Measurements from ENCODE around the gene RBM11.

RBM11 gene

GRCh38 chr21:14271053-14271452 lies 55.1 kb downstream of the RBM11 start:
- DNase-seq (ENCODE audit: low spot score), result no peak

GRCh38 chr21:14271641-14272040 lies 55.7 kb downstream of the RBM11 start:
- DNase-seq (ENCODE audit: low spot score), result no peak

- DNase-seq (ENCODE audit: low spot score), result peak; percentile 8
Measured at GRCh38 chr21:14273736-14274538, 58.0 kb downstream of the RBM11 start.

- DNase-seq (ENCODE audit: low spot score), result no peak
Measured at GRCh38 chr21:14275702-14276205, 59.8 kb downstream of the RBM11 start.
